GM18519 (cell line): ENCODE results near the gene FAM204A.

Source experiments
- ATAC-seq: cut with Tn5 transposase; IDR thresholded peaks from one replicate; pipeline ENCODE4 v1.9.1; 2021; ENCODE audit warnings: mild to moderate bottlenecking, moderate library complexity; ENCODE audit not compliant: unreplicated experiment, low FRiP score

Gene FAM204A

DNA sequence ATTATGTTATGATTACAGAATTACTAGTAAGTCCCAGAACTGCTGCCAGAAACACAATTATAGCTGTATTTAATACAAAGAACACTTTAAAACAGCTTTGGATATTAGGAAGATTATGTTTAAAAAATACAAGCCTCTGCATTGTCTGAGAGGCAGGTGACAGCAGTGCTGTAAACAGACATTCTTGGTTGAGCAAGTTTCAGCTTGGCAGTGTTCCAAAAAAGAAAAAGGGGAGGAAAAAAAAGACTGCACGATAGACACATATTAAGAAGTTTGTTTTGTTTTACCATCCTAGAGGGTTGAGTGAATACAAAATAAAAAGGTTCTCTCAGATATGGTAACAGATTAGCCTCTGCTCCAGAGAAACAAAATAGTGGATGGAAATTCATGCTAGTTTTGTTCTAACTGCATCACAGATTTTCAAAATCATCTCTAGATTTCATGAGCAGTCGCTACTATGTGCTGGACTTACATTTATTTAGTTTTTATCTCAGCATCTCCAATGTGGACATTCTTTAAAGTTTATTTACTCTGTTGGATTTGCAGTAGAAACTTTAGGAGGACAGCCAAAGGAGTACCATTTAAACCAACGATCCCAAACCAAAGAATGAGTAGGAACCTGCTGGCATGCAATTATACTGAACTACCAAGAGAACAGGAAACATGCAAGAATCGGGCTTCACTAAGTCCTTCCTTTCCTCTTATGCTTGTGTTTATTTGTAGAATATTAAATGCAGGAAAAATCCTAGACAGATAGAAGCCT lies 9.0 kb downstream of the FAM204A start:
- no peak for ATAC-seq

DNA sequence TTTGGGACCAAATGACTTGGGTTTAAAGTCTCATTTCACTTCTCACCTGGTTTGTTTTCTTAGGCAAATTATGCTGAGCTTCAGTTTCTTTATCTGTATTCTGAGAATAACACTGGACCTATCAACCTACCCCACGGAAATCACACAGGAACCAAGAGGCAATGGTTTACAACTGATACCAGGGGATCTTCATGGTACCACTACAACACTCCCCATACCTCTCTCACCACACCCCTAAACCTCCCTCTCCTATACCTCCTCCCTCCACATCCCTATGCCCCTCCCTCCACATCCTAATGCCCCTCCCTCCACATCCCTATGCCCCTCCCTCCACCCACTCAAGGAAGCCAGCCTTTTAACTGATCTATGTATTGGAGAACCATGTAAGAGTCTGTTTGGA lies 9.9 kb downstream of the FAM204A start:
- ATAC-seq: no peak

DNA sequence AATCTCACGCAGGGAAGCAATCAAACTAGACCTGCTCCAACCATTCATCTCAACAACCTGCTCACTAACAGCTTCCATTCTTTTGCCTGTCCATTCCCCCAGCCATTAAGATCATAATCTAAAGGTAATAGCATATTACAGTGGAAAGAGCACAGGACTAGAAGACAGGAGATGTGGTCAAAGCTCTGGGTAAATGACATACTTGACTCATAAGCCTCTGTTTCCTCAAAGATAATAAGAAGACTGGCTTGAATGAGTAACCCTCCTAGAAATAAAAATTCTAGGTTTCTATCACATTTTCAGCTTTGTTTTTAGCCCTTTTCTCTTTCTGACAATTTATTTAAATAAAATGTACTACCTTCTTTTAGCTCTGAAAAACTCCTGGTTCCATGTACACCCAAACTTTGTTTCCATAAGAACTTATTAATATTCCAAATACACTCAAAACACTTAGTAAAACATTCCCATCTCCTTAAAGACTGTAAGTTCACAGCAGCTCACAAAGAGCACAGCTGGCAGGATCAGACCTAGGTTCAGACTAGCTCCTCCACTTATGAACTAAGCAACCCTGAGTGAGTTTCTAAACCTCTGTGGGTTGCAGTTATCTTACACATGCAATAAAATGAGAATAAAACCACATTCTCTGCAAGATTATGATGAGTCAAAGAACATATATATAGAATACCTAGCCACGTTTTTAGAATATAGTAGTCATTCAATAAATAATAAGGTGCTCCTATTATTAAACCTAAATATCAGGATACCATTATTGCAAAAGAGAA lies 11.6 kb downstream of the FAM204A start:
- ATAC-seq: no peak

DNA sequence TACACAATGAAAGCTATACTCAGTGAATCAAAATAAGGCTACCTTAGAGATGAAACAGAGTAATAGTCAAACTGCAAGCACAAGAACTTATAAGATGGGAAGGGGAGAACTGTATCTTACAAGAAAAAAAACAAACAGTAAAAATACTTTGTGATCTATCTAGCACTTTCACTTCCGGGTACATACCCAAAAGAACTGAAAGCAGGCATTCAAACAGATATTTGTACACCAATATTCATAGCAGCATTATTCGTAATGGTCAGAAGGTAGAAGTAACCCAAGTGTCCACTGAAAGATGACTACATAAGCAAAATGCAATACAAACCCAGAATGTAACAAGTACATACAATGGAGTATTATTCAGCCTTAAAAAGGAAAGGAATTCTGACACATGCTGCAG lies 18.0 kb downstream of the FAM204A start:
- no peak for ATAC-seq

DNA sequence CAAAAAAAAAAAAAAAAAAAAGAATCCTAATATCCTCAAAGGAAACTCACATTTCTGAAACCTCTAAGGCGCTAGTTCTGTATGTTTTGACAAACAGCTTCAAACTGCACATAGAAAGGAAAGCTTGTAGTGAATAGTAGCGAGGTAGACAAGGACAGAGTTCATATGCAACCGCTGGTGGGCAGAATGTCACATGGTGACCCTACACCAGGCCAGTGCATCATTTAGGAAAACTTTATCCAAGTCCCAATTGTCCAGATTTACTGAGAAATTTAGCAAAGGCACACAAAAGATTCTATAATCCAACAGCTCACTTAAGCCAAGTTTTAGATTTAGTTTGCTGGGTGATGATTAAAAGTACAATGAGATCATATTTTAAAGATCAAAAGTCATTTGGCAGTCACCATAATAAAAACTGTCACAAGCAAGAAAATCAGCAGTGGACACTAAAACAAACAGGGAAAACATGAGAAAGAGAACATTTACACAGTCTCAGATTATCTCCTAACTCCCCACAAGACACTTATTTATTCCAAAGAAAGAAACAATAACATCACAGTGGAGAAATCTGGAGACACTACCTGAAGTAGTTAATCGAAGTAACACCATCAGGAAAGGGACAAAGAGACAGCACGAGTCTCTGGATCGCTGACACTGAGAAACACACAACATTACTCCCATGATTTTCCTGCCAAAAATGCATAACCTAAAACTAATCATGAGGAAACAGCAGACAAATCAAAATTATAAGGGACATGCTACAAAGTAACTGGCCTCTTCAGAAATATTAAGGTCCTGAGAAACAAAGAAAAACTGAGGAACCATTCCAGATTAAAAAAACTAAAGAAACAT lies 20.2 kb downstream of the FAM204A start:
- ATAC-seq: no peak

DNA sequence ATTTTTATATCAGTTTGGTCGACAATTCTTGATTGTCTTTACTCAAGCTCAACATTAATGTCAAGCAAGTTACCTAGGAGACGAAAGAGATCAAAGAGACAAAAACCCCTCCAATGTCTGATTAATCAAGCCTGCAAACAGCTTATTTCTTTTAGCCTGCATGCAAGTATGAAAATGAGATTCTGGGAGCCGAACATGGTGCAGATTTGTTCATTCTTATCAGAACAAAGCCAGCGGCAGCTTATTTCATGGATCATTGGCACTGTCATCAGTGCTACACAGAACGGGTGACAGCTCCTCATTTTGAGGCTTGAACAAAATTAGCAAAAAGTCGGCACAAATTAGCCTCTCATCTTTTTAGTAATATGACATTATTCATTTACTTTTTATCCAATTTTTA lies 26.5 kb downstream of the FAM204A start:
- ATAC-seq: no peak

DNA sequence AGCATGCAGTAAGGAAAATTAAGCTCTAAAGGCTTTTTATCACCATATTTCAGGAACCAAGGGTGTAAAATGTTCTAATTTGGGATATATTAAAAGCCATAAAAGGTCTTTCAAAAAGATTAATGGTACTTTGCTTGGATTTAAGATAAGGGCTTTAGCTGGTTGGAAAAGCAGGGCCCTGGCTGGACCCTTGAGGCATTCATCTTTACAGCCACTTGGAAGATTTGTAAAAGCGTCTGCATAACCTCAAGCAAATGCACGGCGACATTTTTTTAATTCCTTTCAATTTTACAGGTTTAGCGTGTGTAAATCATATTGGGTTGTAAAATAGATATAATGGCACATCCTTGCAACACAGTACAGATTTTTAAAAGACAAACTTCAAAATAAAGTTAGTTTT lies 27.2 kb downstream of the FAM204A start:
- no peak for ATAC-seq

DNA sequence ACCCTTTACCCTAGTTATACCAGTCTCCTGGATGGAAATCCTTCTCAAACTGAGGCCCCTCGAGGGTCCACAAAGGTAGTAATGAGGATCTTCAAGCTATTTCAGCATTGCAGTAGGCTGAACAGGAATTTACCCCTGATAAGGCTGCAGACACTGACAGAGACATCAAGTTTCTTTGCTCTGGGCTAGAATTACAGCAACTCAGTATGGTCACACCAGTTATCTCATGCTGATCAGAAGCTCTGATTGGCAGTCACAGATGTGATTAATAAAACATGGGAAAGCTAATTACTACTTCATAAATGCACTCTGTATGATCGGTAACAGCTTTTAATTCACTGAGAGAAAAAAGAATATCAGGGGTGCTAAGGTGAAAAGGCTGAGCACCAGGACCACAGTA lies 30.6 kb downstream of the FAM204A start:
- no peak for ATAC-seq

DNA sequence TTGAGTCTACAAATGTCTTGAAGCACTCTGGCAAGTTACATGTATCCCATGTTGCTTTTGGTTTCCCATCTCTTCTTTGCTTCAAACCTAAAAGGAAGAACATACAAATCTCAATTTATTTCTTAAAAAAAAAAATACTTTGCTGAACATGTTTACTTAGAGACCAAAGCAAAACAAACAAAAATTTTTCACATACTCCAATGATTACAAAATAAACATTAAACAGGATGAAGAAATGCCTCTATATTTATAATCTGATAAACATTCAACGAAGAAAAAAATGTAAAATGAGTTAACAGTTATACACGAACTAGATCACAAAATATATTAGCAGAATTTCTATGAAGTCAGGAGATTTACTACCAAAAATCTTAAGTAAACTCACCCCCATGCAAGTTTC lies 31.3 kb downstream of the FAM204A start:
- ATAC-seq: no peak

DNA sequence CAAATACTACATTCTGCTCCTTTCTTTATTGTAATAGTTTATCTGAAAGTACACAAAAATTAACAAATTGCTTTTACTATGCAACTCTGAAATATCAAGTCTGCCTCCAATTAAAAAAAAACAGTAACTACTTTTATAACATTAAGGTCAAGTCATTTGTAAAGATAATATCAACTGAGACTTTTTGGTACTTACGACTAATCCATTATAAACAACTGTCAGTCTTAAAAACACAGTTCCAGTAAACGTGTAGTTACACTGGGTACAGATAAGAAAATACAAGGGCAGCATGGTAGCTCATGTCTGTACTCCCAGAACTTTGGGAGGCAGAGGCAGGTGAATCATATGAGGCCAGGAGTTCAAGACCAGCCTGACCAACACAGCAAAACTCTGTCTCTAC lies 32.2 kb downstream of the FAM204A start:
- no peak for ATAC-seq

DNA sequence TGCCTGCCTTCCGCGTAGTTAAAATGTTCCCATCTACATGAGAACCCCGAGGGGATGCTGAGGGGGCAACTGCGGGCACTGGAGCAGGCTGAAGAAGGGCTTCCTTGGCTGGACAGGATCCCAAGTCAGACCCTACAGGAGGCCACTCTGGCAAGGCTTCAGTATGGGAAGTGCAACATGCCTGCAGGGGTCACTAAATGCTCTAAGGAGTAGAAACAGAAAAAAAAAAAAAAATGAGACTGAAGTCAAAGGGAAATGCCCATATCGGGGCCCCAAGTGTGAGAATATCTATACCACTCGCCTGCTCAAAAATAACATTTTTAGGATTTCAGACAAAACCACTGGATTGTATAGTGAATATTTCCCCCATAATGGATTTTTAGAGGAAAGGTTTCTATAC lies 33.5 kb downstream of the FAM204A start:
- ATAC-seq: no peak

DNA sequence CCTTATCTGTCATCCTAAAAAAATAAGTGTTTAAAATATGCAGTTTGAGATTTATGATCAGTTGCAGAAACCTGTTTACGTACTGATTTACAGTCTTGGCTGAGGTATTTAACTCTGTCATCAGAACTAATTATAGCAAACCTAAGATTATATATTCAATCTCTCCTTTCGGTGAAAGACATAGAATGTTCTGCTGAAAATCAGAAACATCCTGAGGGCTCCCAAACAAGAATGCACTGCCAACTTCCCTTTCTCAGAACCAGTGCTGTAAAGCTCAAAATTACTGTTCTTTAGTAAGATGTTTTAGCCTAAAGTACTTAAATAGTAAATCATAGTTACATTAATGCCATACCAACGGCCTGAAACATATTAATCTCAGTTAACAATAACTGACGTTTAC lies 34.3 kb downstream of the FAM204A start:
- ATAC-seq: no peak

DNA sequence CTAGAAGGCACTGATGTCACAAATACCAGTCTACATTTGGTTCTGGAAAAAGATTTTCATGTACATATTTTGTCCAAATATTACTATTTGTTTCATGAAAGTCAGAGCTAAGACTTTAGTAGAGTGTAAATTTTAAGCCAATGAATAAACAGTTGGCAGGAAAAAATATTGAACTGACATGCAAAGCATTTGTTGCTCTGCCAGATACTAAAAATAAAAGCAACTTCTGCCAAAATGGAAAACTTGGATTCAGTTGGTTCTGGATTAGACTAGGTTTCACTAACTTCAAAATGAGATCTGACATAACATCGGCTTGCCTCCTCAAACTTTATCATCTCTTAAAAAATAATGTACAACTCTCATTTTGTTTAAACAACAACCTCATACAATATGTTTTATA lies 34.9 kb downstream of the FAM204A start:
- no peak for ATAC-seq

DNA sequence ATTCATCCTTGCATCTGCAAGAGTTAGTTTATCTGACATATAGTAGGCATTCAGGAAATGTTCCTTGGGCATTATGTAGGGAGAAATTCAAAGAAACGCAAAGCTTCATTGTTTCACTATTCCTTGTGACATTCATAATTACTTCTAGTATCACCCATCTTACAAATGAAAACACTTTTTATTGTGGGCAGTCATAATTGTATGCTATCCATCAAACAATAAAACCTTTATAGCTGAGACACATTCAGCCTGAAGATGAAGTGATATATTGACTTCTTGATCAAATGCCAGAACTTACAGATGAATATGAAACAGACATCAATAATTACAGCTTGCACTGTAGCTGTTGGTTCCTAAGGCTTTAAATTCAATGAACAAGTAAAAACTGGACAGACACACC lies 36.4 kb downstream of the FAM204A start:
- no peak for ATAC-seq

DNA sequence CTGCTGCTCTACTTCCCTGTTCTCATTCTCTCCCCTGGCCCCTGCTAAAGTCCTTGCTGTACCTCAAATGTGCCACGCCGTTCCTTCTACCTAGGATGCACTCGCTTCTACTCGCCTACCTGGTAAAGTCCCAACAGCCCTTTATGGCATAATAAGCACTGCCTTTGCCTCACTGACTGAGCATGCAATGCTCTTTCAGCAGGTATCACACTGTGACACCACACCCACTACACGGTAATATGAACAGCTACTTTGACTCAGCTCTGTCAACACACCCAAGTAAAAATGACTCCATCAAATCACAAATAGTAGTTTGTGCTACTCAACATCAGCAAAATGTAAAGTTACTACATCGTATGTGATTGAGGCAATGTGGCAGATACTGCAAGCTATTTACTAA lies 37.6 kb downstream of the FAM204A start:
- no peak for ATAC-seq

DNA sequence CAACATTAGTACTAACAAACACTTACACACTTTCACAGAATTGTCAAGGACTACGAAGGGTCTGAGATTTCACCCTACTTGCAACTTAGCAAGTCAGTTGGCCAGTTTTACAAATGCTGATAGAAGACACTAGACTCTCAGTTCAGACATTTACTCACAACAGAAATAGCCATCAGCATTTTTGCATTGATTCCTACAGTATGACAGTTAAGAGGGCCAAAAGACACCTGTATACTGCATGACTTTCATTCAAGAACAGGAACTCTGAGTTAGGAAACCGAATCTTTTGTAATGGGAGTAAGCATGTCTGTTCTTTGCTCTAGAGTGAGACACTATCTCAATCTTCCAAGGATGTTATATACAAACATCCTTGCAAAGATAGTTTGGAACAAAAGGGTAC lies 40.9 kb downstream of the FAM204A start:
- no peak for ATAC-seq

DNA sequence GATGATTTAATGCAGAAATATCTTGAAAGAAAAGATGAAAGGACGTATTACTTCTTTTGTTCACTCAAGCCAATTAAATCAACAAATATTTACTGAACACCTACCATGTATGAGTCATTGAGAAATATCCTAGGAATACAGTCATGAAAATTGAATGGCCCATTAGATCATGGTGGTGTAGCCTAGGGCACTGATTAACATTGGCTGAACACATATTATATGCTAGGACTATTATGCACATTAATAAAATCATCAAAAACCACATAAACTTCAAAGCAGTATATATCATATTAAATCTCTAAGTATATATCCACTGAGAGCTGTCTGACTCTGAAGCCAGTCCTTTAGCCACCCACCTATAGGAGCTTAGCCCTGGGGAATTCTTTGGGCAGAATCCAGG lies 41.8 kb downstream of the FAM204A start:
- no peak for ATAC-seq

DNA sequence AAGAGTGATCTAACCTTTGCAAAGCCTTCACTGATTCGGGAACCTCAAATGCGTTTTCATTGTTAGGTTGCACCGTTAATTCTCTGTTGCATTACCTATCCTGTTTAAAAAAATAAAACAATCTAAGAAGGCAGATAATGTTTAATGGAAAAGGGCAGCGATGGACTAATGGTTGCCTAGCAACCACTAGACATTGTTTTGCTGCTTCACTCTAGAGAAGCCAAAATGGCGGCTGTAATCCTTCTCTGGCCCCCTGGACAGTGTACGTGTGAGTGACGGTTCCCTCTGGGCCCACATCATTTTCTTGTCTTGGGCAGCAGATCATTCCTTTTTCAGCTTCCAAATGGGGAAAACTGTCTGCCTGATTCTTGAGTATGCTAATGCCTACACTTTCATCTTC lies 43.3 kb downstream of the FAM204A start:
- no peak for ATAC-seq

DNA sequence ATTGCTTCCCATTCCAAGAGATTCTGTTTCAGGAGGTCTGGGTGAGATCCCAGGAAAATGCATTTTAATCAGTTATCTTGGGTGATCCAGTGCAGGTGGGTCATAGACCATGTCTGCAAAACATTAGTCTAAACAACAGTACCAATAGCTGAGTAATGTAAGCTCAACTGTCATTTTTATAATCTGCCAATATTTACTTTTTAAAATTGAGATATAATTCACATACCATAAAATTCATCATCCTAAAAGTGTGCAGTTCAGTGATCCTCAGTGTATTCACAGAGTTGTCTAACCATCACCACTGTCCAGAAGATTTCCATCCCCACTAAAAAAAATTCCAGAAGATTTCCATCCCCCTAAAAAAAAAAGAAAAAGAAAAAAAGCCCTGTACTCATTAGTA lies 51.0 kb downstream of the FAM204A start:
- no peak for ATAC-seq

DNA sequence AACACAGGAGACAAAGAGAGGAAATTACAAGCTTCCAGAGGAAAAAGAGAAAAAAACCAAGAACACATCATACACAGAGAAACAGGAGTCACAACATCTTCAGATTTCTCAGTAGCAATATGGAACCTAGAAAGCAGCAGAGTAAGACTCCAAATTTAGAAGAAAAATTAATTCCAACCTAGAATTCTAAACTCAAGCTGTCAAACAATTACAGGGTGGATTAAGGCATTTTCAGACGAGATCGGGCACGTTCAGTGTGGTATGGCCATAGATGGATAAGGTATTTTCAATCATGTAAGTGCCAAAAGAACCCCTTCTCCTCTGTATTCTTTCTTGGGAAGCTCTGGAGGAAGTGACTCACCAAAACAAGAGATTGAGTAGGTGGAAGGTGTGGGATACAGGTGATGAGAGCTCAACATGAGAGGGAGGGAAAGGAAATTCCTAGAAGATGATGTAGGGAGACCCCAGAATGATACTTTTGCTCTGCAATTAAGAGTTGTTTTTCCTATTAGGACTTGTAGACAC lies 51.6 kb downstream of the FAM204A start:
- ATAC-seq: no peak
